ENCODE data around the gene SLC6A19. TPM values are rescaled to one million over a fixed set of nuclear protein-coding genes. Genes with fewer than 3 reads are reported as not detected.

SLC6A19 gene
- total RNA-seq, 4 donors from 2014 or later: not detected

- no peak for ATAC-seq (ENCODE audit: low FRiP score)
- no peak for TF ChIP-seq CTCF (IDR thresholded peaks at IDR 0.05)
- no peak for DNase-seq (ENCODE audit: low spot score)
These were observed 6.0 kb upstream of the SLC6A19 start for GRCh38 chr5:1195439-1195838.

- DNase-seq (ENCODE audit: low spot score): no peak
- no peak for ATAC-seq (ENCODE audit: low FRiP score)
- TF ChIP-seq CTCF (IDR thresholded peaks at IDR 0.05): no peak
These were observed 5.5 kb upstream of the SLC6A19 start for GRCh38 chr5:1195916-1196315.

- ATAC-seq (ENCODE audit: low FRiP score) (no peak), DNase-seq (ENCODE audit: low spot score) (no peak)
- TF ChIP-seq CTCF (IDR thresholded peaks at IDR 0.05): no peak
These were observed 4.8 kb upstream of the SLC6A19 start for GRCh38 chr5:1196562-1196961.

- ATAC-seq (ENCODE audit: low FRiP score): no peak
- DNase-seq (ENCODE audit: low spot score): no peak
- no peak for TF ChIP-seq CTCF (IDR thresholded peaks at IDR 0.05)
These were observed 3.3 kb upstream of the SLC6A19 start for GRCh38 chr5:1197876-1198666.

- no peak for TF ChIP-seq CTCF (IDR thresholded peaks at IDR 0.05)
- ATAC-seq (ENCODE audit: low FRiP score) (no peak), DNase-seq (ENCODE audit: low spot score) (no peak)
These were observed 2.1 kb upstream of the SLC6A19 start for GRCh38 chr5:1199340-1199648.

- no peak for TF ChIP-seq CTCF (IDR thresholded peaks at IDR 0.05)
- ATAC-seq (ENCODE audit: low FRiP score) (no peak), DNase-seq (ENCODE audit: low spot score) (no peak)
These were observed 1.5 kb upstream of the SLC6A19 start for GRCh38 chr5:1199649-1200494.
